ENCODE measurements around the gene TRAPPC5. TPM values are rescaled to one million over a fixed set of nuclear protein-coding genes. Genes with fewer than 3 reads are reported as not detected.

TRAPPC5 gene
- total RNA-seq, 2 donors from 2014 or later = 107 to 108 TPM

DNA sequence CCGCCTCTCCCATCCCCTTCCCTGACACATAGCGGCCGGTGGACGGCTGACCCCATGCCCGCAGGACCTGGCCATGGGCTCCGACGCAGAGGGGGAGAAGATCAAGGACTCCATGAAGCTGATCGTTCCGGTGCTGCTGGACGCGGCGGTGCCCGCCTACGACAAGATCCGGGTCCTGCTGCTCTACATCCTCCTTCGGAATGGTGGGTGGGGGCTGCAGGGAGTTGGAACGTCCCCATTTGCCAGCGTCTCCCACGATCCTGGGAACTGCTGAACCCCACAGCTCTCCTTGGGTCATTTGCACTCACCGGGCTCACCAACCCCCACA lies 36.1 kb upstream of the TRAPPC5 start:
- intact Hi-C loops (cut with DNase I, micrococcal nuclease) = no loop called here
- no peak for ATAC-seq
- no peak for DNase-seq

DNA sequence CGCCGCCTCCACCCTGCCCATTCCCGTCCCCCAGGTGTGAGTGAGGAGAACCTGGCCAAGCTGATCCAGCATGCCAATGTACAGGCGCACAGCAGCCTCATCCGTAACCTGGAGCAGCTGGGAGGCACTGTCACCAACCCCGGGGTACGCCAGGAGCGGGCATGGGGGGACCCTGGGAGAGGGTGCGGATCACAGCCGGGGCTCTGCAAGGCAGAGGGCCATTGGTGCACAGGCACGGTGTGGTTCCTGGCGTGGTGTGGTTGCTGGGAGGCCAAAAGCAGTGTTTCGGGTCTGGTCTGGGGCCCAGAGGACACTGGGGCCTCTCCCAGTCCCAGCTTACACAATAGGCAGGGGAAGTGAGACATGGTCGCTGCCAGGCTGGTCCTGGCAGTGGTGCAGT lies 35.5 kb upstream of the TRAPPC5 start:
- ATAC-seq = peak; percentile 1
- intact Hi-C loops (cut with DNase I, micrococcal nuclease) = no loop called here
- DNase-seq = no peak

DNA sequence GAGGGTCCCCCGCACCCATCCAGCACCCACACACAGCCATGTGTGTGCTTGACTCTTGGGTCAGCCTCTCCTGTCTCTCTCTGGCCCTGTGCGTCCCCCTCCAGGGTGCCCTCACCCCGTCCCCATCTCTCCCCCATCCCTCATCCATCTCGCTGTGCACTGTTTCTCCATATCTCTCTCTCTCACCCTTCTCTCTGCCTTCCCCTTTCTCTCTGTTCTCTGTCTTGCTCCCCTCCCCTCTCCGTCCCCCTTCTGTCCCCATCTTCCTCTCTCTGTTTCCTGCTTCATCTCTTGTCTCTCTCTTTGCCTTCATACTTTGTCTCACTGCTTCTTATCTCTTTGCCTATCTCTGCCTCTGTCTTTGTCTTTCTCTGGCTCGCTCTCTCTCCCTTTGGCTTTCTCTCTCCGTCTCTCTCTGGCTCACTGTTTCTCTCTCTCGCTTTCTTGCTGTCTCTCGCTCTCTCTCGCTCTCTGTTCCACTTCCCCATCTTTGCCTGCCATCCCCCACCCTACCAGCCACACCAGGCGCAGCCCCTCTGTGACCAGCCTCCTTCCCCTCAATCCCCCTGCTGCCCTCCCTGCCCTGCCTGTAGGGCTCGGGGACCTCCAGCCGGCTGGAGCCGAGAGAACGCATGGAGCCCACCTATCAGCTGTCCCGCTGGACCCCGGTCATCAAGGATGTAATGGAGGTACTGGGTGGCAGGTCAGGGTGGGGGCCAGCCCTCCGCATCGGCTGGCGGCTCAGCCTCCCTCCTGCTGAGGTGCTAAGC lies 34.8 kb upstream of the TRAPPC5 start:
- intact Hi-C loops (cut with DNase I, micrococcal nuclease) = no loop called here
- DNase-seq (no peak), ATAC-seq (no peak)

DNA sequence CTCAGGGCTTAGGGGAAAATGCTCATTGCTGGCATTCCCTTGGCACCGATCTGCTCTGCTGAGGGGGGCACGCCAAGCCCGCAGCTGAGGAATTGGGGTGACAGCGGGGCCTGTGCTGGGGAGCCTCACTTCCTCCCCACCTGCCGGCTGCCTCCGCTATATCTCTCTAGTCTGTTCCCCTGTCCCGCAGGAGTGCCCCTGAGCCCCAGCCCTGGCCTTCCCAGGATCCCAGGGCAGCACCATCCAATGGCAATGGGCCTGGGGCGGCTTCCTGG lies 34.3 kb upstream of the TRAPPC5 start:
- DNase-seq (no peak), ATAC-seq (no peak)
- intact Hi-C loops (cut with DNase I, micrococcal nuclease) = no loop called here

DNA sequence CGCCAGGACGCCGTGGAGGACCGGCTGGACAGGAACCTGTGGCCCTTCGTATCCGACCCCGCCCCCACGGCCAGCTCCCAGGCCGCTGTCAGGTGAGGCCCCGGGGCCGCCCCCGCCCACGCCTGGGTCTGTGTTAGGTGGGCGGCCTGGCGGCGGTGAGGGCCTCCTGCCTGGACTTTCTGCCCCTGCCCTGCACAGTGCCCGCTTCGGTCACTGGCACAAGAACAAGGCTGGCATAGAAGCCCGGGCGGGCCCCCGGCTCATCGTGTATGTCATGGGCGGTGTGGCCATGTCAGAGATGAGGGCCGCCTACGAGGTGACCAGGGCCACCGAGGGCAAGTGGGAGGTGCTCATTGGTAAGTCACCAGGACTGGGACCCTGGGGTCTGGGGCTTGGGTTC lies 33.5 kb upstream of the TRAPPC5 start:
- DNase-seq = no peak
- intact Hi-C loops (cut with DNase I, micrococcal nuclease) = no loop called here

DNA sequence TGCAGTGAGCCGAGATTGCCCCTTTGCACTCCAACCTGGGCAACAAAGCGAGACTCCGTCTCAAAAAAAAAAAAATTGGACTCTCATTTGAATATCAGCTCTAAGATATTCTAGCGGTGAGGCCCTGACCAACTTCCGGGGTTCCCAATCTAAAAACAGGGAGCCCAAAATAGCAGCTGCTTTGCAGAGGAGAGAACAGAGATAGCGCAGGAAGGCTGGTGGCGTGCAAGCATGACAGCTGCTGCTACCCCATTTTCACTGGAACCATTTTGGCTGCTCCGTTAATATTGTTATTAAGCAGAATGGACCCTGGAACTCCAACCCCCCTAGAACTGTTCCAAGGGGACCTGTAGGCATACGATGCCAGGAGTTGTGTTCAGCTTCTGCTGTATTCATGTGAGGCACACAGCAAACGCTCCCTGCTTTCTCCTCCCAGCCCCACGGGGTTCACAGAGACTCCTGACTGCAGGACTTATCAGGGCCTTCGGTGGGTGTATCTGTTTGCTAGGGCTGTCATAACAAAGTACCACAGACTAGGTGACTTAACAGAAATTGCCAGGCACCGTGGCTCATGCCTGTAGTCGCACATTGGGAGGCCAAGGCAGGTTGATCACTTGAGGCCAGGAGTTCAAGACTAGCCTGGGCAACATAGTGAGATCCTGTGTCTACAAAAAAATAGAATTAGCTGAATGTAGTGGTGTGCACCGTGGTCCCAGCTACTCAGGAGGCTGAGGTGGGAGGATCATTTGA lies 32.2 kb upstream of the TRAPPC5 start:
- intact Hi-C loops (cut with DNase I, micrococcal nuclease) = no loop called here
- DNase-seq (no peak), ATAC-seq (no peak)

More for the DNA sequence above, 33.5 kb upstream of the TRAPPC5 start:
- peak; percentile 2 for ATAC-seq

DNA sequence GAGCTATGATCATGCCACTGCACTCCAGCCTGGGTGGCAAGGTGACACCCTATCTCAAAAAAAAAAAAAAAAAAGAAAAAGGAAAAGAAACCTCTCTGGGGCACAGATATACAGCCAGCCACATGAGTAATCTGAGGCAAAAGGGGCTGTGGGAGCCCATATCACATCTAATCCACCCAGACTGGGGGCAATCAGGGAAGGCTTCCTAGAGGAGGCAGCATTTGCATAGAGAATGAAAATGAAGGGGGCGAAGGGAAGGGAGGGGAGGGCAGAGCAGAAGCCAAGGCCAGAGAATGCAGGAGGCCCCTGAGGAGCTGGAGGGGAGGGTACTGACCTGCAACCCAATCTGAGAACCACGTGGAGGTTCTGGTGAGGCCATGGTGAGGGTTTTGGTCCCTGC lies 30.5 kb upstream of the TRAPPC5 start:
- intact Hi-C loops (cut with DNase I, micrococcal nuclease) = no loop called here
- ATAC-seq = no peak
- no peak for DNase-seq

DNA sequence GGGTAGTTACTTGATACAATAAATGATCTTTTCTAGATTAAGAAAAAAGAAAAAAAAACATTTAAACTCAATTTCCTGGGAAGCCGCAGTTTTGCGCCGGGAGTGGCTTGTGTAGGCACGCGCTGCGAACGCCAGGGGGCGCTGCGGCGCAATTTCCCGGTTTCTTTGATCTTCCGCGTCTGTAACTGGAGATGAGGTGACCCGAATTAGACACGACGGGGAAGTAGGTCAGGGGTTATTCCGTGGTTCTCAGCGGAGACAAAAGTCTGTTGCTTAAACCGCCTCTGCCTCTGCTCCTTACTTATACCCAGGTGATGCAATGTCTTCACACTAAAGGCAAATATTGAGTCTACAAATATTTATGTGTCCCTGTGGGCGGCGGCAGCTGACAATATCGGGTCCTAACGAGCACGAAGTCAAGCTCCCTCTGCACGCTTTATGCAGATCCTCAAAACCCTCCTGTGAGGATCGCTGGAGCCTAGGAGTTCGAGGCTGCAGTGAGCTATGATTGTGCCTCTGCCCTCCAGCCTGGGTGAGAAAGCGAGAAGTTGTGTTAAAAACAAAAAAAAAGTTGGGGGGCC lies 28.5 kb upstream of the TRAPPC5 start:
- DNase-seq = peak; percentile 75 to 82
- ATAC-seq = peak; percentile 75
- intact Hi-C loops (cut with DNase I, micrococcal nuclease) = no loop called here

DNA sequence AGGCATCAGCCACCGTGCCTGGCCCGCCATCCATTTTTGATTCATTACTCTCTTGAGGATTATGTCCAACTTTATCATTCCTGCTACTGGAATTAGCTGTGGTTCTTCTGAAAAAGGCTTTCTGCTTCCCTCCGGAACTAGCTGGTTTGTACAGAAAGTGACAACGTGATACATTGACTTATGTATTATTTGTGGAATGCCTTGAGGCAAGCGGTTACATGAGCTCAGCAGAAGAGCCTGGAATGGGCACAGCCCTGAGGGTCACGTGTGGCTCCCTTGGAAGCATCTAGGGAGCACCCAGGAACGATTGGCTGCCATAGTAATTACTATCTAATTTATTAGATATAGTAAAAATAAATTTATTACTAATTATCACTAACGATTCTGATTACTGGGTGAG lies 26.2 kb upstream of the TRAPPC5 start:
- ATAC-seq (no peak), DNase-seq (no peak)
- intact Hi-C loops (cut with DNase I, micrococcal nuclease) = no loop called here

DNA sequence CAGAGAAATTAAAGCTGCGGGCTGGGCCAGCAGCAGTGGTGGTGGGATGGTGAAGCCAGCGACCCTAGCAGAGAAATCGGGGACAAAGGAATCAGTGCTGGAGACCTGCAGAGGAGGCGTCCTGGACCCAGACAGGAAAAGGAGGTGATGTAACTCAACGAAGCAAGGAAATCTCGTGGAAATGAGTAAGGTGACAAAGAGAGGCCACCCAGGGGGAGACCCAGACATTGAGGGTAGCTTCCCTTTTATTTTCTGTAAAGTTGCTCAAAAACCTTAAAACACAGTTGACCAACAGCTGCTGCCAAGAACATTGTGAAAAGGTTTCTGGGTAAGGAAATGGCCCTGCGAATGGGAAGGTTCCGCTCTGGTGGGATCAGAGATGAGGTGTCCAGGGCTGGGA lies 25.1 kb upstream of the TRAPPC5 start:
- no peak for DNase-seq
- intact Hi-C loops (cut with DNase I, micrococcal nuclease) = no loop called here
- ATAC-seq = no peak

DNA sequence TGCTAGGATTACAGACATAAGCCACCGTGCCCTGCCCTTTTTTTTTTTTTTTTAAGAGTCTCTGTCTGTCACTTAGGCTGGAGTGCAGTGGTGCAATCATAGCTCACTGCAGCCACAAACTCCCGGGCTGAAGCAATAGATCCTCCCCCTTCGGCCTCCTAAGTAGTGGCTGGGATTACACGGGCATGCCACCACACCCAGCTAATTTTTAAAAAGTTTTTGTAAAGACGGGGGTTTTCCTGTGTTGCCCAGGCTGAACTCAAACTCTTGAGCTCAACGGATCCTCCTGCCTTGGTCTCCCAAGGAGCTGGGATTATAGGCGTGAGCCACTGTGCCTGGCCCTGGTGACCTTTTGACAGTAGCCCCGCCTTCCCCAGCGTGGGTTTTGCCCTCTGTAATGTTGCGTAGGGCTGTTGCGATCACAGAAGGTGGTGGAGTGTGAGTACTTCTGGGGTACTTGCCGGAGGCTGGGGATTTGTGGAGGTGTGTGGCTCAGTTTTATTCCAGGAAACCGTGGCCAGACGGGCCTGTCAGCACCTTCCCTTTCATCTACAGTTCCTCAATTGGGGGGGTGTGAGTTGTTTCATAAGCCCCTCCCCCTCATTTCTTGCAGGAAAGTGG lies 23.4 kb upstream of the TRAPPC5 start:
- ATAC-seq (no peak), DNase-seq (no peak)
- intact Hi-C loops (cut with DNase I, micrococcal nuclease) = no loop called here

DNA sequence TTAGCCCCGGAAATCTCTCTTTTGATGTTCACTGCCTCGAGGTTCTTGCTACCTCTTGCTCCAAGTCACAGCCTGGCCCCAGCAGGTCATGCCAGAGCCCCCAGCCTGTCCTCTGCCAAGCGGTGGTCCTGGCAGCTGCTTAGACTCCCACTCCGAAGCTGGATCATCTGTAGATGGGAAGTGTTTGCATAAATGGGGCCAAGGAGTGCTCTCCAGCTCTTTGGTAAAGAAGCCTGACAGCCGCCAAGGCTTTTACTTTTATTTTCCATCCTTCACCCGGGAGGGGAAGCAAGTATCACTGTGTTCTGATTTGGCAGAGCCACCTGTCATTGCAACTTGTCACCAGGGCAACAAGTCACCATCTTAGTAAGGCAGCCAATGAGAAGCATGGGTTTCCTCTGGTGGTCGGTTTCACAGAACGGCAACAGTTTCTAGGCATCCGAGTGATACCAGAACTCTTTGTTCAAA lies 22.4 kb upstream of the TRAPPC5 start:
- DNase-seq = no peak
- intact Hi-C loops (cut with DNase I, micrococcal nuclease) = no loop called here
- ATAC-seq = no peak

DNA sequence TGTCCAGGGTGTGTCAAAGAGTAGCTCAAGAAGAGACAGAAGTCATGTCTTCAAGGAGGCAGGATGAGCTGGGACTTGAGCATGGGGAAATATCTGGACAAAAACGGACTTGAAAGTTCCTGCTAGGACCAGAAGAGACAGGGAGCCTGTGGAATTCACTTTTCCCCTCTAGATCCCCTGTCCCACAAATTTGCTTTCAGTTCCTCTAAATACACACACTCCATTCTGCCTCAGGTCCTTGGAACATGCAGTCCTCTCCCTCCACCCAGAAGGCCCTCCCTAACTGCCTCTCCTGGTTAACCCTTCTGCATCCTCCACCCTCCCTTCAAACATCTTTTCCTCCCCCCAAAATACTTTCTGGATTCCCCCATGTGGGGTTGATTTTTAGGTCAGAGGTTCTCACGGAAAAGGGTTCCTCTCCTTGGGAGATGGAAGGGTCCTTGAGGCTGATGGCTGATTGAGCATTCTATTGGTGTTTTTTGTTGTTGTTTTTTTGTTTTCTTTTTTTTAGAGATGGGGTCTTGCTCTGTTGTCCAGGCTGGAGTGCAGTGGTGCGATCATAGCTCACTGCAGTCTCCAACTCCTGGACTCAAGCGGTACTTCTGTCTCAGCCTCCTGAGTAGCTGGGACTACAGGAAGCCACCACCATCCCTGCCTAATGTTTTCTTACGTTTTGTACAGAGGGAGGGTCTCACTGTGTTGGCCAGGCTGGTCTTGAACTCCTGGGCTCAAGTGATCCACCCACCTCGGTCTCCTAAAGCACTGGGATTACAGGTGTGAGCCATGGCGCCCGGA lies 18.7 kb upstream of the TRAPPC5 start:
- no peak for DNase-seq
- intact Hi-C loops (cut with DNase I, micrococcal nuclease) = no loop called here
- ATAC-seq = no peak

DNA sequence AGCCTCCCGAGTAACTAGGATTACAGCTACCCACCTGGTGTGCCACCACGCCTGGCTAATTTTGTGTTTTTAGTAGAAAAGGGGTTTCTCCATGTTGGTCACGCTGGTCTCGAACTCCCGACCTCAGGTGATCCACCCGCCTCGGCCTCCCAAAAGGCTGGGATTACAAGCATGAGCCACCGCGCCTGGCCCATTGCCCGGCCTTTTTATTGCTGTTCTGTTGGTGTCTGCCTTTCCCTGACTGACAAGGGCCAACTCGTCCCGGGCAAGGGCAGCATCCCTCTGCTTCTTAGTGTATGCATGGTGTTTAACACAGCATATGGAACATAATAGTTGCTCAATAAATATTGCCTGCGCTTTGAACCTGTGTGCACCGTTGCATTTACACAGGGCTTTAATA lies 18.0 kb upstream of the TRAPPC5 start:
- no peak for DNase-seq
- intact Hi-C loops (cut with DNase I, micrococcal nuclease) = no loop called here
- no peak for ATAC-seq

DNA sequence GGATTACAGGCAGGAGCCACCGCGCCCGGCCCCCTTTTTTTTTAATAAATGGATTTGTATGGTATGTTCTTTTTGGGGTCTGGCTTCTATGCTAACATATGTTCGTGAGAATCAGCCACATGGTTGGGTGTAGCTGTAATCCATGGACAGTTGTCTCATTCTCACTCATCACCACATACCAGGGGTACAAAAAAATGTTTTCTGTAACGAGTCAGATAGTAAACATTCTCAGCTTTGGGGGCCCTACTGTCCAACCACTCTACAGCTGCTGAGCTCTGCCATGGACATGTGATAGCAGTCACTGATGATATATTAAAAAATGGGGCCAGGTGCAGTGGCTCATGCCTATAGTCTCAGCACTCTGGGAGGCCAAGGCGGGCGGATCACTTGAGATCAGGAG lies 16.9 kb upstream of the TRAPPC5 start:
- no peak for DNase-seq
- intact Hi-C loops (cut with DNase I, micrococcal nuclease) = no loop called here
- no peak for ATAC-seq

DNA sequence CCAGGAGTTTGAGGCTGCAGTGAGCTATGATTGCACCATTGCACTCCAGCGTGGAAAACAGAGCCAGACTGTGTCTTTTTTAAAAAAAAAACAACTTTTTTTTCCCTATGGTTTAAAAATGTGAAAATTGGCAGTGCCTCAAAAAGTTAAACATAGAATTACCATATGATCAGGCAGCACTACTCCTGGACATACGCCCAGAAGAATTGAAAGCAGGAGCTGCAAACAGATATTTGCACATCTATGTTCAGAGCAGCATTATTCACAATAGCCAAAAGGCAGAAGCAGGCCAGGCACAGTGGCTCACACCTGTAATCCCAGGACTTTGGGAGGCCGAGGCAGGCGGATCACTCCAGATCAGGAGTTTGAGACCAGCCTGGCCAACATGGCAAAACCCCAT lies 15.6 kb upstream of the TRAPPC5 start:
- intact Hi-C loops (cut with DNase I, micrococcal nuclease) = no loop called here
- DNase-seq (no peak), ATAC-seq (no peak)

DNA sequence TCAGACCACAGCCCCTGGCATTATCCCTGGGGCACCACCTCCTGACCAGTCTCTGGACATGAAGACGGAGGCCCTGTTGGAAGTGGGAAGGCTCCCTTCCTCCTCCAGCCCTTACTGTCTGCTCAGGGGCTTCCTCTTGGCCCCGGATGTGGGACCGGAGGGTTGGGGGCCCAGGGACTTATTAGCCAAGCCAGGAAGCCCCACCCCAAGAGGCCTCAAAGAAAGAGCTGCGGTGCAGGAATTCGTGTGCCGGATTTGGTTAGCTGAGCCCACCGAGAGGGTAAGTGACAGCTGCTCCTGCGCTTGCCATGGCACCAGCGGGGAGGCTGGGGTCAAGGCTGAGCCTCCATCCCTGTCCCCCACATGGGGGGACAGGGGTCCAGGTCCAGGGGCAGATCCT lies 11.8 kb upstream of the TRAPPC5 start, which contains the start of gene RETN:
Gene RETN (plus strand): TSS at position 208 of the 400 bp plus-strand sequence. CDS start 278 bp downstream, outside the sequence.
- DNase-seq = no peak
- intact Hi-C loops (cut with DNase I, micrococcal nuclease) = no loop called here
- no peak for ATAC-seq

DNA sequence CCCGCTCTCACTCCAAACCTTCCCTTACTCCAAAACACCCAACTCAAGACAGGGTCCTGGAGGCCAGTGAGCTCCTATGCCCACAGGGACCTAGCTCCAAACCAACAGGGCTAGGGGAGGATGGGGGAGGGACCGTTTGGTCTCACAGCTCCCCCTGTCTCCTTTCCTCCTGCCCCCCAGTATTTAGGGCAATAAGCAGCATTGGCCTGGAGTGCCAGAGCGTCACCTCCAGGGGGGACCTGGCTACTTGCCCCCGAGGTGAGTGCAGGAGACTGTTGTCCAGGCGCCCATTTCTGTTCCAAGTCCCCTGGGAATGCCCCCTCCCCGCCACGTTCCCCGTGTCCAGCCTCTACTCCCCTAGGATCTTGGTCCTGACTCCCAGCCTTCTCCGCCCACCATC lies 11.0 kb upstream of the TRAPPC5 start:
- intact Hi-C loops (cut with DNase I, micrococcal nuclease) = no loop called here
- ATAC-seq (no peak), DNase-seq (no peak)

DNA sequence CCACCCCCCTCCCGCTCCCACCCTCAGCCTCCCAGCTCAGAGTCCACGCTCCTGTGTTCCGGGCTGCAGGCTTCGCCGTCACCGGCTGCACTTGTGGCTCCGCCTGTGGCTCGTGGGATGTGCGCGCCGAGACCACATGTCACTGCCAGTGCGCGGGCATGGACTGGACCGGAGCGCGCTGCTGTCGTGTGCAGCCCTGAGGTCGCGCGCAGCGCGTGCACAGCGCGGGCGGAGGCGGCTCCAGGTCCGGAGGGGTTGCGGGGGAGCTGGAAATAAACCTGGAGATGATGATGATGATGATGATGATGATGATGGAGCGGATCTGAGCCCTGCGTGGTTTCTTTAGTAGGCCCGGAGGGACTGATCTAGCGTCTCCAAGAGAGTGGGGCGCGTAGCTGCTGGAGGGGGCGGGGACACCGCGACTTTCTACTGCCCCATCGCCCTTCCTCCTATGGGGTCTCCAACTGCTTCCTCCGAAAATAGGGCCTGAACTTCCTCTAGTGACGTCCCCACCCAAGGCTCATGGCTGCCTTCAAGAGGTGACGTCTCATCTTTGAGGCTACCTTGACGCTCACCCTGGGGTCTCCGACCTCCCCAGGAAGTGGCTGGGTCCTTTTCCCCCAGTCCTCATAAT lies 10.4 kb upstream of the TRAPPC5 start:
- intact Hi-C loops (cut with DNase I, micrococcal nuclease) = no loop called here

More for the DNA sequence above, 10.4 kb upstream of the TRAPPC5 start:
- ATAC-seq (no peak), DNase-seq (no peak)

All from left colon (tissue), 2 donors.